Skeletal muscle cell (primary cell): Measurements from ENCODE around the gene COX6A1.

Experiments used
- DNase-seq: peaks from one replicate; pipeline ENCODE4 v3.0.0-alpha.2; 2010; ENCODE audit warnings: low read depth
- H3K4me3 ChIP-seq: 2 replicates; pipeline ENCODE4 v1.5.1; 2011; ENCODE audit warnings: low read depth, mild to moderate bottlenecking, control low read depth, low read length, moderate library complexity

Gene COX6A1

GRCh38 chr12:120437735-120438494 is at the start of gene COX6A1:
COX6A1 (plus strand) TSS chr12:120438113; CDS start chr12:120438127, 14 bp downstream.
- H3K4me3 ChIP-seq, result peak within 1 kb of the TSS; percentile 76
- DNase-seq, result peak; percentile 88

GRCh38 chr12:120388691-120389481 is 49.0 kb upstream of the COX6A1 start:
- DNase-seq, result no peak
- H3K4me3 ChIP-seq, result no peak overlapping the region

GRCh38 chr12:120390540-120391120 is 47.3 kb upstream of the COX6A1 start:
- no peak overlapping the region for H3K4me3 ChIP-seq
- DNase-seq, result no peak

GRCh38 chr12:120394483-120395367 is 43.2 kb upstream of the COX6A1 start:
- no peak overlapping the region for H3K4me3 ChIP-seq
- no peak for DNase-seq

- DNase-seq, result no peak
- H3K4me3 ChIP-seq, result no peak overlapping the region
These were observed 39.9 kb upstream of the COX6A1 start for GRCh38 chr12:120397824-120398540.

- peak; percentile 31 for DNase-seq
These were observed 38.4 kb upstream of the COX6A1 start for GRCh38 chr12:120399531-120399930.

GRCh38 chr12:120402217-120402616 is 35.7 kb upstream of the COX6A1 start:
- DNase-seq, result no peak
- H3K4me3 ChIP-seq, result no peak overlapping the region

More at GRCh38 chr12:120399531-120399930, 38.4 kb upstream of the COX6A1 start:
- H3K4me3 ChIP-seq, result no peak overlapping the region

- no peak overlapping the region for H3K4me3 ChIP-seq
- DNase-seq, result no peak
These were observed 34.0 kb upstream of the COX6A1 start for GRCh38 chr12:120403869-120404268.

GRCh38 chr12:120404271-120404670 is 33.6 kb upstream of the COX6A1 start:
- no peak for DNase-seq
- no peak overlapping the region for H3K4me3 ChIP-seq

- DNase-seq, result no peak
These were observed 31.8 kb upstream of the COX6A1 start for GRCh38 chr12:120406069-120406468.

GRCh38 chr12:120406553-120406952 is 31.4 kb upstream of the COX6A1 start:
- H3K4me3 ChIP-seq, result no peak overlapping the region
- no peak for DNase-seq

More at GRCh38 chr12:120406069-120406468, 31.8 kb upstream of the COX6A1 start:
- H3K4me3 ChIP-seq, result no peak overlapping the region

- DNase-seq, result no peak
- no peak overlapping the region for H3K4me3 ChIP-seq
These were observed 29.1 kb upstream of the COX6A1 start for GRCh38 chr12:120408771-120409170.

GRCh38 chr12:120412421-120412820 is 25.5 kb upstream of the COX6A1 start:
- DNase-seq, result no peak
- no peak overlapping the region for H3K4me3 ChIP-seq

- no peak overlapping the region for H3K4me3 ChIP-seq
- no peak for DNase-seq
These were observed 23.8 kb upstream of the COX6A1 start for GRCh38 chr12:120413901-120414695.

GRCh38 chr12:120416490-120417216 is 21.3 kb upstream of the COX6A1 start:
- no peak for DNase-seq
- no peak overlapping the region for H3K4me3 ChIP-seq

- H3K4me3 ChIP-seq, result no peak overlapping the region
- no peak for DNase-seq
These were observed 19.9 kb upstream of the COX6A1 start for GRCh38 chr12:120417917-120418580.

- H3K4me3 ChIP-seq, result no peak overlapping the region
- no peak for DNase-seq
These were observed 16.2 kb upstream of the COX6A1 start for GRCh38 chr12:120421701-120422100.
